Hepatocyte (in vitro differentiated cells): ENCODE measurements around the gene SPATA22. TPM values are rescaled to one million over a fixed set of nuclear protein-coding genes. Genes with fewer than 3 reads are reported as not detected.
"Not testable (repeated sequence)": the region's sequence is repeated elsewhere in the genome, so short reads cannot be mapped to it uniquely, and the experiment has no call there.

ENCODE experiments used
- DNase-seq: peaks from one replicate; pipeline ENCODE4 v3.0.0-alpha.2; 2016; ENCODE audit warnings: low spot score
- H2AFZ ChIP-seq: fragments of 200-600 bp; sonication (generic); 2 replicates; pipeline ENCODE4 v1.6.0; 2016; ENCODE audit warnings: antibody characterized with exemption, mild to moderate bottlenecking
- H3K27ac ChIP-seq: fragments of 200-600 bp; sonication (generic); 2 replicates; pipeline ENCODE4 v1.5.1; 2016; ENCODE audit warnings: mild to moderate bottlenecking
- H3K27me3 ChIP-seq: fragments of 200-600 bp; sonication (generic); 2 replicates; pipeline ENCODE4 v1.6.1; 2016
- H3K36me3 ChIP-seq: fragments of 200-600 bp; sonication (generic); replicated peaks from 2 replicates; pipeline ENCODE4 v1.5.1; 2016; ENCODE audit warnings: low read depth; ENCODE audit not compliant: insufficient read depth
- H3K4me1 ChIP-seq: fragments of 200-600 bp; sonication (generic); 2 replicates; pipeline ENCODE4 v1.5.1; 2016; ENCODE audit warnings: mild to moderate bottlenecking, moderate library complexity; ENCODE audit not compliant: insufficient read depth
- H3K4me2 ChIP-seq: fragments of 200-600 bp; sonication (generic); 2 replicates; pipeline ENCODE4 v1.6.0; 2016
- H3K4me3 ChIP-seq: fragments of 200-600 bp; sonication (generic); 2 replicates; pipeline ENCODE4 v1.5.1; 2016; ENCODE audit warnings: mild to moderate bottlenecking
- H3K79me2 ChIP-seq: fragments of 200-600 bp; sonication (generic); 2 replicates; pipeline ENCODE4 v1.6.0; 2017; ENCODE audit warnings: mild to moderate bottlenecking
- H3K9me2 ChIP-seq: fragments of 200-600 bp; sonication (generic); replicated peaks from 2 replicates; pipeline ENCODE4 v1.6.0; 2017; ENCODE audit warnings: mild to moderate bottlenecking; ENCODE audit not compliant: insufficient read depth
- H3K9me3 ChIP-seq: fragments of 200-600 bp; sonication (generic); 2 replicates; pipeline ENCODE4 v1.5.1; 2016; ENCODE audit warnings: low read depth, mild to moderate bottlenecking
- H4K20me1 ChIP-seq: fragments of 200-600 bp; sonication (generic); 2 replicates; pipeline ENCODE4 v1.6.0; 2016; ENCODE audit warnings: mild to moderate bottlenecking; ENCODE audit not compliant: insufficient read depth, poor library complexity, severe bottlenecking
- EZH2 ChIP-seq: fragments of 200-600 bp; sonication (generic); IDR thresholded peaks from 2 replicates; pipeline ENCODE4 v1.6.1; 2016; ENCODE audit warnings: antibody characterized with exemption, mild to moderate bottlenecking, borderline replicate concordance
- EZH2phosphoT487 ChIP-seq: fragments of 200-600 bp; sonication (generic); IDR thresholded peaks from one replicate; pipeline ENCODE4 v1.6.1; 2018; ENCODE audit warnings: antibody characterized with exemption, mild to moderate bottlenecking, low read depth, moderate library complexity; ENCODE audit not compliant: unreplicated experiment, severe bottlenecking
- WGBS: methylation state at CpG from one replicate; pipeline ENCODE4 v1.1.6; 2016; ENCODE audit warnings: low lambda C conversion rate; ENCODE audit errors: missing lambda C conversion rate; 5-methylcytosine and 5-hydroxymethylcytosine counted together
- polyA plus RNA-seq: library from polyadenylated mRNA; unstranded; fragments of >200 nt; fragmentation: Nextera tagmentation; extraction: Ambion mirVana; gene quantifications from 2 replicates; pipeline ENCODE4 v1.2.1, GENCODE V29; 2016
- total RNA-seq: library from RNA; depleted of rRNA; stranded (reverse); fragments of >200 nt; gene quantifications from 2 replicates; pipeline ENCODE4 v1.2.3, GENCODE V29; 2014
- TF ChIP-seq, protein P1 (sequence below): fragments of 200-600 bp; sonication (generic); IDR thresholded peaks from 2 replicates; pipeline ENCODE4 v1.5.1; 2016; ENCODE audit warnings: antibody characterized with exemption, mild to moderate bottlenecking; ENCODE audit not compliant: poor library complexity

SPATA22 gene, protein sequence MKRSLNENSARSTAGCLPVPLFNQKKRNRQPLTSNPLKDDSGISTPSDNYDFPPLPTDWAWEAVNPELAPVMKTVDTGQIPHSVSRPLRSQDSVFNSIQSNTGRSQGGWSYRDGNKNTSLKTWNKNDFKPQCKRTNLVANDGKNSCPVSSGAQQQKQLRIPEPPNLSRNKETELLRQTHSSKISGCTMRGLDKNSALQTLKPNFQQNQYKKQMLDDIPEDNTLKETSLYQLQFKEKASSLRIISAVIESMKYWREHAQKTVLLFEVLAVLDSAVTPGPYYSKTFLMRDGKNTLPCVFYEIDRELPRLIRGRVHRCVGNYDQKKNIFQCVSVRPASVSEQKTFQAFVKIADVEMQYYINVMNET
- not detected in 2 replicates for total RNA-seq
- polyA plus RNA-seq = not detected in 2 replicates

DNA sequence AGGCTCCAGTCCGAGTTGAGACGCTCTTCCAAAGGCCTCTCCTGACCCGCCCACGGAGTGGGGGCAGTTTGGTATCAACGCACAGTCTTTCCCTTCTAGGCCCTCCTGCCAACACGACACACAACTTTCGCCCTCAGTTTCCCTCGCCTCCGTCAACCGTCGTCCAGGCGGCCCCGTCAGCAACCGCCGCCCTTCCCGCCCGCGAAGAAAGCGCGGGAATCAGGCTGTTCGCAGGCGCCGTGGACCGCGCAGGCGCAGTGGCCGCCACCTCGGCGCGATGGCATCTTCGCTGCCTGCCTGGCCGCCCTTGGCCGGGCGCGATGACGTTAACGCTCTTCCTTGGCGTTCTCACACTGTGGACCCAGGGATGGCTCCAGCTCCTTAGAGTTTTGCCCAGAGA, at the start of gene SPATA22:
Gene SPATA22, minus strand, starts transcription at position 221 of the 400 bp plus-strand sequence. CDS start 2,494 bp downstream, outside the sequence.
- Histone ChIP-seq H3K27me3 (no peaks in the 10 kb centered on the region), H3K9me2 (no peaks in the 10 kb centered on the region), H3K9me3 (no peaks in the 10 kb centered on the region), H3K4me2 (no peak within 1 kb of the TSS), H3K27ac (no peak within 1 kb of the TSS), H3K36me3 (no peaks in the 10 kb centered on the region), H3K4me1 (peaks cover 20% of the 10 kb centered on the region), H3K4me3 (no peak within 1 kb of the TSS), H4K20me1 (no peaks in the 10 kb centered on the region), H3K79me2 (no peaks in the 10 kb centered on the region), H2AFZ (no peak within 1 kb of the TSS)
- WGBS = 98% methylated on average over 38 of the region's 38 CpGs
- TF ChIP-seq EZH2 (no peak), EZH2phosphoT487 (no peak)
- DNase-seq = no peak

DNA sequence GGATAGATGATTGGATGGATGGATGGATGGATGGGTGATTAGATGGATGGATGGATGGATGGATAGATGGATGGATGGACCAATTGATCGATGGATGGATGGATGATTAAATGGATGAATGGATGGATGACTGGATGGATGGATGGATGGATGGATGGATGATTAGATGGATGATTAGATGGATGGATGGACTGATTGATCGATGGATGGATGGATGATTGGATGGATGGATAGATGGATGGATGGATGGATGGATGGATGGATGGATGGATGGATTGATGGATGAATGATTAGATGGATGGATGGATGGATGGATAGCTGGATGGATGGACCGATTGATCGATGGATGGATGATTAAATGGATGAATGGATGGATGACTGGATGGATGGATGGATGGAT, 47.9 kb upstream of the SPATA22 start:
- not testable (repeated sequence) for H3K9me2 ChIP-seq, H3K9me3 ChIP-seq, H3K27me3 ChIP-seq, H4K20me1 ChIP-seq, H3K4me2 ChIP-seq, H3K36me3 ChIP-seq, H3K4me1 ChIP-seq, H2AFZ ChIP-seq, H3K4me3 ChIP-seq, H3K27ac ChIP-seq, H3K79me2 ChIP-seq, DNase-seq
- 100% methylated on average over 1 of the region's 4 CpGs for WGBS

DNA sequence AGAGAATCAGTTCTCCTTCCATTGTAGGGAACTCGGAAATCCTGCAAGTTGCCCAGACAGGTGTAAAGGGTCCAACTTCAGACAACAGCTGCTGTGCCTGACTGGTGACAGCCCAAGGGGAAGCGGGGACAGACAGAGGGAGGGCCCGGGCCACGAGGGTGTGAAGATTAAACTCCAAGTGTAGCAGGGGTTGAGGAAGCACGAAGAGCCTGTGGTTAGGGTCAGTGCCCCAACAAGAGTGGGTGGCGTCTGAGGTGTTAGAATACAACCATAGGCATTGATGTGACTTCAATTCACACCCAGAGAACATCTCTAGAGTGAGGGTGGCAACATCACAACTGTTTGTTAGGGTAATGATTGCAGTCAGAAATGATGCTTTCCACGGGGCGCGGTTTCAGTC, 43.3 kb upstream of the SPATA22 start:
- no peak for DNase-seq
- no peaks in the 10 kb centered on the region for H4K20me1 ChIP-seq
- no peaks in the 10 kb centered on the region for H3K4me1 ChIP-seq
- H3K27me3 ChIP-seq = no peaks in the 10 kb centered on the region
- H3K27ac ChIP-seq = no peak overlapping the region
- no peak overlapping the region for H3K4me2 ChIP-seq
- H3K9me2 ChIP-seq = no peaks in the 10 kb centered on the region
- TF ChIP-seq EZH2phosphoT487 (no peak), EZH2 (no peak)
- TF ChIP-seq, protein P1, sequence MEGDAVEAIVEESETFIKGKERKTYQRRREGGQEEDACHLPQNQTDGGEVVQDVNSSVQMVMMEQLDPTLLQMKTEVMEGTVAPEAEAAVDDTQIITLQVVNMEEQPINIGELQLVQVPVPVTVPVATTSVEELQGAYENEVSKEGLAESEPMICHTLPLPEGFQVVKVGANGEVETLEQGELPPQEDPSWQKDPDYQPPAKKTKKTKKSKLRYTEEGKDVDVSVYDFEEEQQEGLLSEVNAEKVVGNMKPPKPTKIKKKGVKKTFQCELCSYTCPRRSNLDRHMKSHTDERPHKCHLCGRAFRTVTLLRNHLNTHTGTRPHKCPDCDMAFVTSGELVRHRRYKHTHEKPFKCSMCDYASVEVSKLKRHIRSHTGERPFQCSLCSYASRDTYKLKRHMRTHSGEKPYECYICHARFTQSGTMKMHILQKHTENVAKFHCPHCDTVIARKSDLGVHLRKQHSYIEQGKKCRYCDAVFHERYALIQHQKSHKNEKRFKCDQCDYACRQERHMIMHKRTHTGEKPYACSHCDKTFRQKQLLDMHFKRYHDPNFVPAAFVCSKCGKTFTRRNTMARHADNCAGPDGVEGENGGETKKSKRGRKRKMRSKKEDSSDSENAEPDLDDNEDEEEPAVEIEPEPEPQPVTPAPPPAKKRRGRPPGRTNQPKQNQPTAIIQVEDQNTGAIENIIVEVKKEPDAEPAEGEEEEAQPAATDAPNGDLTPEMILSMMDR = no peak
- WGBS = 89% methylated on average over 9 of the region's 9 CpGs
- H3K9me3 ChIP-seq = no peaks in the 10 kb centered on the region
- no peak overlapping the region for H3K4me3 ChIP-seq
- no peak overlapping the region for H2AFZ ChIP-seq
- no peaks in the 10 kb centered on the region for H3K36me3 ChIP-seq
- no peaks in the 10 kb centered on the region for H3K79me2 ChIP-seq

DNA sequence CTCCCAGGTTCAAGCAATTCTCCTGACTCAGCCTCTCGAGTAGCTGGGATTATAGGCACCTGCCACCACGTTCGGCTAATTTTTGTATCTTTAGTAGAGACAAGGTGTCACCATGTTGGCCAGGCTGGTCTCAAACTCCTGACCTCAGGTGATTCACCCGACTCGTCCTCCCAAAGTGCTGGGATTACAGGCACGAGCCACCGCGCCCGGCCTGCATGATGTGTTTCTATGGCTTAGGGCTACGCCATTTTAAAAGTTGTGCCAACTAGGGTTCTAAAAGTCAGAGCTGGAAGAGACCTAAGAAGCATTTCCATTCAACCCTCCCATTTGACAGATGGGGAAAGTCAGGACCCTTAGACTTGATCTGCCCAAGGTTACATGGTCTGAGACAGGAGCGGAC, 42.5 kb upstream of the SPATA22 start:
- not testable (repeated sequence) for H3K4me3 ChIP-seq, H4K20me1 ChIP-seq, H3K79me2 ChIP-seq, H3K36me3 ChIP-seq, H3K27ac ChIP-seq, H3K27me3 ChIP-seq, DNase-seq, H3K9me2 ChIP-seq, H3K4me1 ChIP-seq, H3K4me2 ChIP-seq, H3K9me3 ChIP-seq, H2AFZ ChIP-seq
- WGBS = 97% methylated on average over 11 of the region's 11 CpGs

DNA sequence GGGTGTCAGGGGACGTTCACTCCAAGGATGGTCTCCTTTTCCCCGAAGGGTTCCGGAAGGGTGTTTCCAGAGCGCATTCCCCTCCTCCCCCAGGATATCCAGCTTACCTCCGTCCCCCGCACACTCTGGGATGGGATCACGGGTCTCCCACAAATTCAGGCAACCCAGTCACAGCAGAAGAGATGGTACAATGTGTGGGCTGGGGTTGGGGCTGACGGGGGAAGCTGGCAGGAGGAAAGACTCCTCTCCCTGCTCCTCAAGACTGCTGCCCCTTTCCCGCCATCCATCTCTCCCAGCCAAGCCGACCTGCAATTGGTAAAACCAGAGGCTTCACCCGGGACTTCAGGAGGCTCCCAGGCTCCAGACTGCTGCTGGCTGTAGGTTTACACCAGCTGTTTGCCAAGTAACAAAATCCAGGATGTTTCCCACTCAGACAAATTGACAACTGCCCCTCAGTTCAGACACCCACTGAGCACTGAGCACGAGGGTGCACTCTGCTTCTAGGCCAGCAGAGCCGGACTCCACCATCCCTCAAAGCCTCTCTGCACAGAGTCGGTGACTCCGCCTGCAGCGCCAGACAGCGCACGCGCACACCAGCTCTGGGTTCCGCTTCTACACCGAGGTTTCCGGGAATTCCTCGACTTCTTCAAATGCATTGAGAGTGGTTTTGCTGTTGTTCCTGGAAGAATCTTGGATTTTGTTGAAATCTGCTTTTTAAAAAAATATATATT, 41.9 kb upstream of the SPATA22 start:
- H3K36me3 ChIP-seq = no peaks in the 10 kb centered on the region
- no peaks in the 10 kb centered on the region for H3K9me2 ChIP-seq
- no peak overlapping the region for H3K27ac ChIP-seq
- H2AFZ ChIP-seq = no peak overlapping the region
- no peak for TF ChIP-seq EZH2
- TF ChIP-seq EZH2phosphoT487 = no peak
- TF ChIP-seq, protein P1 = no peak
- no peak overlapping the region for H3K4me2 ChIP-seq
- no peaks in the 10 kb centered on the region for H4K20me1 ChIP-seq
- no peaks in the 10 kb centered on the region for H3K4me1 ChIP-seq
- H3K79me2 ChIP-seq = no peaks in the 10 kb centered on the region
- no peak for DNase-seq
- WGBS = 91% methylated on average over 23 of the region's 23 CpGs
- no peaks in the 10 kb centered on the region for H3K27me3 ChIP-seq
- H3K9me3 ChIP-seq = no peaks in the 10 kb centered on the region
- H3K4me3 ChIP-seq = no peak overlapping the region
